Measurements from ENCODE around the gene ZBTB7C.

ZBTB7C gene

GRCh38 chr18:48139431-48140347, 269.5 kb downstream of the ZBTB7C start:
- no peak overlapping the region for H3K27ac ChIP-seq
- H3K27me3 ChIP-seq: peaks cover 48% of the 10 kb centered on the region
- H3K9ac ChIP-seq: no peak overlapping the region
- peaks cover 32% of the 10 kb centered on the region for H3K4me1 ChIP-seq
- no peak overlapping the region for H3K4me3 ChIP-seq
- H4K20me1 ChIP-seq: peaks cover 25% of the 10 kb centered on the region
- H3K9me3 ChIP-seq: no peaks in the 10 kb centered on the region
- no peak for TF ChIP-seq Cebpa-rat (IDR thresholded peaks at IDR 0.05)
- no peaks in the 10 kb centered on the region for H3K36me3 ChIP-seq
- H3K4me2 ChIP-seq: no peak overlapping the region

DNA sequence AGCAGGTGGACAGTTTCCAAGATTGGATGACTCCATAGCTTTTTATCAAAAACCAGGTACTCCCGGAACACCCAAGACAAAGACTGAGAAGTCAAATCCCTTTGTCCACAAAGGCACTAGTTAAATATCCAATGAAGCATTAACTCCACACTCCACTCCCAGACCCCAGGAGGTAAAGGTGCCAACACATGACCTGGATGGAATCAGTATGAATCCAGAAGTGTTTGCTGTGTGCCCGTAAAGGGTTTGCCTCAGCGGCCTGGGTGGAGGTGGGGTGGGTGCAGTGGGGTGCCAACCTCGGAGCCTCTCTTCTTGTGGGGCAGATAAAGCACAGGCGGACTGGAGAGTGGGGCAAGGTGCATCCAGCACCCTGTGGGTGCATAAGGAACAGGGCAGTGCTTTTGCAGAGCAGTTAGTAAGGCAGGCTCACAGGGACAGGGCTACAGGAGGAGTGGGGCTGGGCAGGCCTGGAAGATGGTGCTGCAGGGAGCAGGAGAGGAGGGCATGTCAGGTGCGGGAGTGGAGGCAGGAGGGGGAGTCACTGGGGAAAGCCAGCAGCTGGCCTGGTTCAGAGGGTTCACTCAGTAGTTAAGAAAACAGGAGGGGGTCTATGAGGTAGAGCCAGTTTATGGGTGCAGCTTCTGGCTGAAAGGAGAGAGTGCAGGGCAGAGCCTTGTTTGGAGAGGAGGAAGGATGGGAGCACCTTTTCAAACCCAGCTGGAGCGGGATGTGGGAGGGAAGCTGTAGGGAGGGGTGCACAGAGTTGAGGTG, 270.3 kb downstream of the ZBTB7C start:
- no peaks in the 10 kb centered on the region for H3K36me3 ChIP-seq
- peaks cover 25% of the 10 kb centered on the region for H4K20me1 ChIP-seq
- H3K4me2 ChIP-seq: no peak overlapping the region
- peaks cover 56% of the 10 kb centered on the region for H3K27me3 ChIP-seq
- H3K27ac ChIP-seq: no peak overlapping the region
- peaks cover 32% of the 10 kb centered on the region for H3K4me1 ChIP-seq
- H3K9me3 ChIP-seq: no peaks in the 10 kb centered on the region
- H3K9ac ChIP-seq: no peak overlapping the region
- no peak overlapping the region for H3K4me3 ChIP-seq
- TF ChIP-seq Cebpa-rat (IDR thresholded peaks at IDR 0.05): no peak

DNA sequence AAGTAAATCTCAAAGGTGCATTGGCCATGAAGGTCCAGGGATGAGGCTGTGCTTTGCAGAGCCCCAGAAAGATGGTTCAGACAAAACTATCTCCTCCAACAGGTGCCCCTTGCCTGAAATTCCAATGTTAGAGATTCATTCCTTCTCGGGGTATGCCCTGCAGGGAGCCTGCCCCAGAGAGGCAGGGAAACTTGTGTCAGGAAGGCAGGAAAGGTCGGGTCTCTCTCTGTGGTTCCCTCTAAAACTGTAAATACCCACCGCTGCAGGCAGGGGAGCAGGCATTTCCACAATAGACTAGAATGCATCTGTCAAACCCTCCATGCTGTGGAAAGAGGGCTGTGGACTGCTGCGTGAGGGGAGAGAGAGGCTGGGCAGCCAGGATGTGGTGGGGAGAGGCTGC, 271.0 kb downstream of the ZBTB7C start:
- Histone ChIP-seq H3K9ac (no peak overlapping the region), H3K27me3 (peaks cover 62% of the 10 kb centered on the region), H3K4me2 (no peak overlapping the region), H3K9me3 (no peaks in the 10 kb centered on the region), H3K4me3 (no peak overlapping the region), H3K27ac (no peak overlapping the region), H3K4me1 (peaks cover 32% of the 10 kb centered on the region), H4K20me1 (peaks cover 25% of the 10 kb centered on the region), H3K36me3 (no peaks in the 10 kb centered on the region)
- no peak for TF ChIP-seq Cebpa-rat (IDR thresholded peaks at IDR 0.05)

GRCh38 chr18:48137374-48138081, 271.7 kb downstream of the ZBTB7C start:
- Histone ChIP-seq H3K4me1 (peaks cover 25% of the 10 kb centered on the region), H3K9ac (no peak overlapping the region), H3K4me2 (peak overlapping the region; percentile 96), H3K9me3 (no peaks in the 10 kb centered on the region), H4K20me1 (peaks cover 25% of the 10 kb centered on the region), H3K27me3 (peaks cover 63% of the 10 kb centered on the region), H3K36me3 (no peaks in the 10 kb centered on the region), H3K4me3 (peak overlapping the region; percentile 65), H3K27ac (no peak overlapping the region)
- TF ChIP-seq Cebpa-rat (IDR thresholded peaks at IDR 0.05): no peak

DNA sequence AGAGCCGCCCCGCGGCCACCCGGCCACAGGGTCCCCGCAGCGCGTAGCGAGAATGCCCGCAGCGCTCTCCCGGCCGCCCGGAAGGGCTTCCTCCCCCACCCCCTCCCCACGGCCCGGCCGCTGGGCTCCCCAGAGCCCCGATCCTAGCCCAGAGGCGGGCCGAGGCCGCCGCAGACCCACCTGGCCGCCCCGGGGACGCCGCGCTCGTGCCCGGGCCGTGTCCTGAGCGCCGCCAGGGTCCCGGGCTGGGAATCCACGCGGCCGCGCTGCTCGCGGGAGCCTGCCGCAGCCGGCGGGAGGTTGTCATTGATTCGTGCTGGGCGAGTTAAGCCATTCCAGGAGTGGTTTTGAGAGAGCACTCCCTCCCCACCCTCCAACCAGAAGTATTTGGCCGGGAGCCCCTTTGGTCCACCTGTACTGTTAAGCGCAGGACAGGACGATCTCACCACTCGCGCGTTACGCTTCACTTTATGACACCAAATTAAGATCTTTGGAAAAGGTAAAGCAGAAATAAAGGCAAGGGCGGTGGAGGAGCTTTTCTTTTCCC, 272.3 kb downstream of the ZBTB7C start:
- Histone ChIP-seq H3K9ac (0 out of 2 replicates have a peak overlapping the region, but pooled peaks have one; percentile 19), H3K4me3 (peak overlapping the region; percentile 65), H3K4me1 (peaks cover 25% of the 10 kb centered on the region), H3K4me2 (peak overlapping the region; percentile 96), H3K27ac (no peak overlapping the region), H3K27me3 (peaks cover 63% of the 10 kb centered on the region), H4K20me1 (peaks cover 25% of the 10 kb centered on the region), H3K9me3 (no peaks in the 10 kb centered on the region), H3K36me3 (no peaks in the 10 kb centered on the region)
- TF ChIP-seq Cebpa-rat (IDR thresholded peaks at IDR 0.05): no peak

- Histone ChIP-seq H3K9ac (0 out of 2 replicates have a peak overlapping the region, but pooled peaks have one; percentile 19), H4K20me1 (peaks cover 25% of the 10 kb centered on the region), H3K4me1 (peaks cover 25% of the 10 kb centered on the region), H3K36me3 (no peaks in the 10 kb centered on the region), H3K4me2 (peak overlapping the region; percentile 96), H3K4me3 (peak overlapping the region; percentile 65), H3K9me3 (no peaks in the 10 kb centered on the region), H3K27ac (no peak overlapping the region), H3K27me3 (peaks cover 63% of the 10 kb centered on the region)
- no peak for TF ChIP-seq Cebpa-rat (IDR thresholded peaks at IDR 0.05)
Measured at GRCh38 chr18:48136051-48136826, 272.9 kb downstream of the ZBTB7C start.

GRCh38 chr18:48135436-48135966, 273.7 kb downstream of the ZBTB7C start:
- Histone ChIP-seq H3K4me3 (peak overlapping the region; percentile 65), H3K36me3 (no peaks in the 10 kb centered on the region), H3K27ac (no peak overlapping the region), H3K4me2 (peak overlapping the region; percentile 96), H3K9ac (no peak overlapping the region), H3K4me1 (peaks cover 25% of the 10 kb centered on the region), H3K9me3 (no peaks in the 10 kb centered on the region), H3K27me3 (peaks cover 63% of the 10 kb centered on the region), H4K20me1 (peaks cover 25% of the 10 kb centered on the region)
- no peak for TF ChIP-seq Cebpa-rat (IDR thresholded peaks at IDR 0.05)

DNA sequence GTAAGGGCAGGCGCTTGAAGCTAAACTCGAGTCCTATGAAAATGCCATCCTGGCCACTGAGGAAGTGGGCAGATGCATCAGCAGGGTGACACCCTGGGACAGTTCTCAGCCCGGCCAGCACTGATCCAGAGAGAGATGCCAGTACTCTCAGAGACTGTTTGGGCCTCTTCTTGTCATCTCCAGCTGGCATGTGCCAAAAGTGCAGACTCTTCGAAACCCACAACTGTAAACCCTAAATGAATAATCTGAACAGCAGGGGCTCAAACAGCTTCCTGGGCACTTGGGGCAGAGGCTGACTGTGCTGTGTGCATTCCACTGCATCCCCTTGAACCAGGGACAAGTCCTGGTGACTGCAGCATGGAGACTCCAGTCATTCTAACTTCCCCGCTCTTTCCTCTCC, 274.6 kb downstream of the ZBTB7C start:
- TF ChIP-seq Cebpa-rat (IDR thresholded peaks at IDR 0.05): no peak
- no peak overlapping the region for H3K4me2 ChIP-seq
- no peaks in the 10 kb centered on the region for H3K36me3 ChIP-seq
- no peak overlapping the region for H3K4me3 ChIP-seq
- no peak overlapping the region for H3K9ac ChIP-seq
- H3K27ac ChIP-seq: no peak overlapping the region
- H4K20me1 ChIP-seq: peaks cover 25% of the 10 kb centered on the region
- H3K4me1 ChIP-seq: peaks cover 25% of the 10 kb centered on the region
- peaks cover 63% of the 10 kb centered on the region for H3K27me3 ChIP-seq
- H3K9me3 ChIP-seq: no peaks in the 10 kb centered on the region
